HG02642 (cell line): ENCODE data around the gene ABCB9.

Experiments used
- ATAC-seq: cut with Tn5 transposase; IDR thresholded peaks from one replicate; pipeline ENCODE4 v1.9.1; 2021; ENCODE audit warnings: mild to moderate bottlenecking; ENCODE audit not compliant: unreplicated experiment, poor library complexity

ABCB9 gene

GRCh38 chr12:122966743-122967550, 684 bp upstream of the ABCB9 start:
- no peak for ATAC-seq

GRCh38 chr12:122965321-122965751, 927 bp downstream of the ABCB9 start:
- ATAC-seq: no peak

GRCh38 chr12:122964439-122965257, 1.6 kb downstream of the ABCB9 start:
- no peak for ATAC-seq

GRCh38 chr12:122963941-122964265, 2.4 kb downstream of the ABCB9 start:
- ATAC-seq: no peak

- no peak for ATAC-seq
These were observed 4.5 kb downstream of the ABCB9 start for GRCh38 chr12:122961531-122962329.

- no peak for ATAC-seq
These were observed 6.1 kb downstream of the ABCB9 start for GRCh38 chr12:122960193-122960569.

GRCh38 chr12:122959566-122960192, 6.6 kb downstream of the ABCB9 start:
- ATAC-seq: no peak

- ATAC-seq: no peak
These were observed 7.9 kb downstream of the ABCB9 start for GRCh38 chr12:122958198-122958888.

- no peak for ATAC-seq
These were observed 10.2 kb downstream of the ABCB9 start for GRCh38 chr12:122956035-122956434.

- ATAC-seq: no peak
These were observed 11.1 kb downstream of the ABCB9 start for GRCh38 chr12:122955156-122955555.

- ATAC-seq: peak; percentile 72
These were observed 14.0 kb downstream of the ABCB9 start for GRCh38 chr12:122951979-122952892.

- no peak for ATAC-seq
These were observed 14.9 kb downstream of the ABCB9 start for GRCh38 chr12:122951406-122951805.

- ATAC-seq: no peak
These were observed 16.2 kb downstream of the ABCB9 start for GRCh38 chr12:122949816-122950675.

GRCh38 chr12:122949405-122949804, 16.9 kb downstream of the ABCB9 start:
- ATAC-seq: no peak

- no peak for ATAC-seq
These were observed 17.7 kb downstream of the ABCB9 start for GRCh38 chr12:122948605-122949004.

GRCh38 chr12:122947352-122947792, 18.9 kb downstream of the ABCB9 start:
- ATAC-seq: peak; percentile 2

GRCh38 chr12:122946690-122947341, 19.4 kb downstream of the ABCB9 start:
- ATAC-seq: peak; percentile 64
